Activated T-cell treated with anti-CD3 and anti-CD28 coated beads, Interleukin-2, amount 50 U/mL, for 1 hour (primary cell): ENCODE results near the gene PTCD2.
"Not testable (repeated sequence)": the region's sequence is repeated elsewhere in the genome, so short reads cannot be mapped to it uniquely, and the experiment has no call there.

Experiments
- DNase-seq: peaks from one replicate; pipeline ENCODE4 v3.0.0-alpha.2; 2020

Gene PTCD2

GRCh38 chr5:72298136-72298535, 22.0 kb upstream of the PTCD2 start:
- not testable (repeated sequence) for DNase-seq

GRCh38 chr5:72298711-72299110, 21.5 kb upstream of the PTCD2 start:
- DNase-seq = no peak

- no peak for DNase-seq
Measured at GRCh38 chr5:72300590-72301339, 19.4 kb upstream of the PTCD2 start.

- no peak for DNase-seq
Measured at GRCh38 chr5:72301557-72301956, 18.6 kb upstream of the PTCD2 start.

- DNase-seq = no peak
Measured at GRCh38 chr5:72302171-72302570, 18.0 kb upstream of the PTCD2 start.

- DNase-seq = no peak
Measured at GRCh38 chr5:72305194-72306142, 14.7 kb upstream of the PTCD2 start.

GRCh38 chr5:72307573-72307967, 12.6 kb upstream of the PTCD2 start:
- no peak for DNase-seq

GRCh38 chr5:72307968-72308852, 12.0 kb upstream of the PTCD2 start:
- peak; percentile 94 for DNase-seq

- no peak for DNase-seq
Measured at GRCh38 chr5:72308853-72309191, 11.4 kb upstream of the PTCD2 start.

GRCh38 chr5:72313141-72313540, 7.0 kb upstream of the PTCD2 start:
- DNase-seq = no peak

GRCh38 chr5:72314571-72315172, 5.5 kb upstream of the PTCD2 start:
- no peak for DNase-seq

- DNase-seq = not testable (repeated sequence)
Measured at GRCh38 chr5:72319435-72319975, 668 bp upstream of the PTCD2 start.

GRCh38 chr5:72324189-72324825, 4.1 kb downstream of the PTCD2 start:
- no peak for DNase-seq

- DNase-seq = no peak
Measured at GRCh38 chr5:72325566-72326305, 5.6 kb downstream of the PTCD2 start.

- DNase-seq = no peak
Measured at GRCh38 chr5:72326306-72326649, 6.1 kb downstream of the PTCD2 start.

- DNase-seq = no peak
Measured at GRCh38 chr5:72328172-72328571, 8.0 kb downstream of the PTCD2 start.

GRCh38 chr5:72330712-72331111, 10.5 kb downstream of the PTCD2 start:
- DNase-seq = no peak

- no peak for DNase-seq
Measured at GRCh38 chr5:72337159-72337558, 17.0 kb downstream of the PTCD2 start.

GRCh38 chr5:72338689-72339209, 18.6 kb downstream of the PTCD2 start:
- DNase-seq = no peak

GRCh38 chr5:72346398-72346797, 26.2 kb downstream of the PTCD2 start:
- DNase-seq = no peak

GRCh38 chr5:72347801-72348308, 27.7 kb downstream of the PTCD2 start:
- no peak for DNase-seq
